DMS 273 (cell line): Measurements from ENCODE around the gene PPFIA1.
"Not testable (repeated sequence)": the region's sequence is repeated elsewhere in the genome, so short reads cannot be mapped to it uniquely, and the experiment has no call there.

Source experiments
- DNase-seq: peaks from one replicate; lab custom pipeline; 2025; ENCODE audit not compliant: unreplicated experiment; lab: John Stamatoyannopoulos, UW

Gene PPFIA1

DNA sequence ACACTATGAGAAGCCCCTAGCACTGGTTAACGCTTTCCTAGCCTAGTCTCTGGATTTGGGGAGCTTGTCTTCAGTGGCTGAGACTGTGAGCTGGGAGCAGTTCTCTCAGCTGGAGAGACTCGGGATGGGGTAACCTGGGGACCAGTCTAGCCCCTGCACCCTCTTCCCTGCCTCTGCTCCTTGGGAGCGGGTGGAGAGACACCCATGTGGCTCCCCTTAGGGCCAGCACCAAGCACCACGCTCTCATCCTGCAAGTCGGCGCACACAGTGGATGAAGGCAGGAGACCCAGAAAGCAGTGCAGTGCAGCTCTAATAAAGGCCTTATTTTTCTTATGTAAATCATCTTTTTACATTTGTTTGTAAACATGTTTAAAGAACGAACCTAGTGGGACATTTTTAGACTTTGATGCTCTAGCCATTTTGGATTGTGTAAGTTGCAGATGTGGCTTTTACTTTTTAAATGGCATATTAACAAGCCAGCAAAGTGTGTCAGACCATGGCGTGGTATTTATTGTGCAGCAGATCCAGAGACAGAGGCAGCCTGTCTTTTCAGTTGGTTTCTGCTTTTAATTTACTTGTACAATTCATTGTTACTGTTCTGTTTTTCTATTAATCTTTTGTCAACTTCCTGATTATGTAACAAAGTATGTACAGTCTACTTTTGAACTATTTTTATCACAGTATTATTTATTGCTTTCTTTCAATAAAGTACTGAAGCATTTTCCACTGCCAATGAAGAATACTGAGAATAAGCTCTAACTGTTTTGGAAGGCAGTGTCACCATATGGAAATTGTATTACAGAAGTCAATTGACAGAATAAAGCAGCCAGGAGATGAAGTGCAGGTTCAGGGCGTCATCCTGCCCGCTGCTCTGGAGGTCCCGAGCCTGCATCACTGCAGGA, 113.4 kb downstream of the PPFIA1 start:
- DNase-seq: no peak

- DNase-seq: no peak
These were observed 114.2 kb downstream of the PPFIA1 start for GRCh38 chr11:70384566-70385152.

GRCh38 chr11:70387564-70387963, 117.1 kb downstream of the PPFIA1 start:
- no peak for DNase-seq

- no peak for DNase-seq
These were observed 118.7 kb downstream of the PPFIA1 start for GRCh38 chr11:70389201-70389600.

- DNase-seq: not testable (repeated sequence)
These were observed 120.4 kb downstream of the PPFIA1 start for GRCh38 chr11:70390882-70391281.

DNA sequence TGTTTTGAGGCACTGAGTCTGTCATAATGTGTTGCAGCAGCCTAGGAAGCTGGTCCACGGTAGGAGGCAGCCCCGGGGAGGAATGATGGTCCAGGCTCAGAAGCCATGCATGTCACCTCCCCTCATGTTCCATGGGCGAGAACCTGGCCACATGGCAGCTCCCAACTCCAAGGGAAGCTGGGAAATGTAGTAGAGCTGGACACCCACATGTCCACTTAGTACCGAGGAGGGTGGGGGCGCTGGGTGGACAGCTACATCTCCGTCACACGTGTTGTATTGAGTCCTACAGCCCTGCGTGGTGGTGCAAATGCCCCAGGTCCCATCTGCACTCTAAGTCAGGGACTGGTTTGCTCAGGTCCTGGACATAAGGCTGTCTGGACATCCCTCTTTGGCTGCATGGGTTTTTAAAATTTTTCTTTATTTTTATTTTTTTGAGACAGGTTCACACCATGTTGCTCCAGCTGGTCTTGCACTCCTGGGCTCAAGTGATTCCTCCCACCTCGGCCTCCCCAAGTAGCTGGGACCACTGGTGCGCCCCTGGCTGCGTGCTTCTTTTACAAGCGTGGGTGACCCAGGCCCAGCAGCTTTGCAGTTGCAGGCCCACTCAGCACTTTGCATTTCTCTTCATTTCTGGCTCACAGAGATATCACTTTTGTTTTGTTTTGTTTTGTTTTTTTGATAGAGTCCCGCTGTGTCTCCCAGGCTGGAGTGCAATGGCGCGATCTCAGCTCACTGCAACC, 123.9 kb downstream of the PPFIA1 start:
- DNase-seq: no peak

DNA sequence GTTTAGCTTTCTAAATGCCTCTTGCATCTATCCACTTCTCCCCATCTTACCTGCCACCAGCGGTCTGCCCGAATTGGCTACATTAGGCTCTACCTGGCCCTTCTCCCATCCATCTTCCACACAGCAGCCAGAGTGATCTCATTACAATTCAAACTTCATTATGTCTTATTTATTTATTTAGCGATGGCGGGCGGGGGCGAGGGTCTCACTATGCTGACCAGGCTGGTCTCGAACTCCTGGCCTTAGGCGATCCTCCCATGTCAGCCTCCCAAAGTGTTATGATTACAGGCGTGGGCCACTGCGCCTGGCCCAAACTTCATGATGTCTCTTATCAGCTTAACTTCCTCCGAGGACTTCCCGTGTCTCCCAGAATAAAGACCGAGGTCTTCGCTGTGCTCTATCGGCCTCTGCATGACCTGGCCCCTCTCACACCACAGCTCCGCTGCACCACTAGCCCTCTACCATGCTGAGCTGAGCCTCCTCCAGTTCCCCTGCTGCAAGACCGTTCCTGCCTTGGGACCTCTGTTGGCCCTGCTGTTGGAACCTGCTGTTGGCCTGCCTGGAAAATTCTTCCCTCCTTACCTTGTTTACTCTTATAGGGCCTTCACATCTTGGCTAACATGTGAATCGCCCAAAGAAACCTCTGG, 127.0 kb downstream of the PPFIA1 start:
- DNase-seq: peak; percentile 61

- DNase-seq: peak; percentile 90
These were observed 127.7 kb downstream of the PPFIA1 start, which contains the start of gene CTTN for GRCh38 chr11:70397983-70398833. Gene CTTN (plus strand): TSS chr11:70398529. CDS start chr11:70407298, 8,769 bp downstream.

GRCh38 chr11:70398834-70399680, 128.6 kb downstream of the PPFIA1 start:
- DNase-seq: peak; percentile 24

DNA sequence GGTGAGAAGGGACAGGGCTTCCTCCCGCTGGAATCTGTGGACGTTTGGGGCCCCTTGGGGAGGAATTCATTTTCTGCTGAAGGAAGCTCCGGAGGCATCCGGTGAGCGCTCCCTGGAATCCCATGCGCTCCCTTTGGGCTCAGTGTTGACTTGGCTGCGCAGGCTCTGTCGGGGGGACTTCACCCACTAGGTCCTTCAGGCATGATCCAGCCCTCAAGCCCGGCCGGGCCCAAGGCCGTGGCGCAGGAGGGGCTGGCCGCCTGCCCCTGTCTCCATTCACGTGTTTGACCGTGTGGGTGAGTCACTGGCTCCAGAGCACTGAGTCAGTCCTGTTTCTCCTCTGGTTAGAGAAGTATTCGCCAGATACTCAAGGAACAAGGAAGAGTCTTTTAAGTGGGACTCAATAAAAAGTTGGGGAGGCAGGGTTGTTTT, 129.2 kb downstream of the PPFIA1 start:
- peak; percentile 24 for DNase-seq

- DNase-seq: peak; percentile 32
These were observed 130.2 kb downstream of the PPFIA1 start for GRCh38 chr11:70400643-70401042.

- no peak for DNase-seq
These were observed 131.5 kb downstream of the PPFIA1 start for GRCh38 chr11:70402016-70402415.

- no peak for DNase-seq
These were observed 132.2 kb downstream of the PPFIA1 start for GRCh38 chr11:70402685-70403084.

DNA sequence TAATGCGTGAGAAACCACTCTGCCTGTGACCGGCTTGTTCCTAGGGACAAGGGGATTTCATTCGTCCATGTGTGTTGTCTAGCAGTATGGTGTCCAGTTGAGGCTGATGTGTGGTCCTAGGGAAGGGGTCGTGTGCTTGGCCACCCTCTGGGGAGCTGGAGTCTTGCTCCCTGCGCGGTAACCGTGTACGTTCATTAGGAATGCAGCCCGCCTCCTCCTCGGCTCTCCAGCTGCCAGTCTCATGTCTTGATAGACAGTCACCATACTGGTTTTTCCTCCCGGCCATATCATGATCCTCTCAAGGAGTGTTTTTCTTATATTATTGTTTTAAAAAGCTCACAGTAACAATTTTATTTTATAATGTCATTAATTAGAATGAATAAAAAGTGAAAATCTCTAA, 133.8 kb downstream of the PPFIA1 start:
- no peak for DNase-seq

DNA sequence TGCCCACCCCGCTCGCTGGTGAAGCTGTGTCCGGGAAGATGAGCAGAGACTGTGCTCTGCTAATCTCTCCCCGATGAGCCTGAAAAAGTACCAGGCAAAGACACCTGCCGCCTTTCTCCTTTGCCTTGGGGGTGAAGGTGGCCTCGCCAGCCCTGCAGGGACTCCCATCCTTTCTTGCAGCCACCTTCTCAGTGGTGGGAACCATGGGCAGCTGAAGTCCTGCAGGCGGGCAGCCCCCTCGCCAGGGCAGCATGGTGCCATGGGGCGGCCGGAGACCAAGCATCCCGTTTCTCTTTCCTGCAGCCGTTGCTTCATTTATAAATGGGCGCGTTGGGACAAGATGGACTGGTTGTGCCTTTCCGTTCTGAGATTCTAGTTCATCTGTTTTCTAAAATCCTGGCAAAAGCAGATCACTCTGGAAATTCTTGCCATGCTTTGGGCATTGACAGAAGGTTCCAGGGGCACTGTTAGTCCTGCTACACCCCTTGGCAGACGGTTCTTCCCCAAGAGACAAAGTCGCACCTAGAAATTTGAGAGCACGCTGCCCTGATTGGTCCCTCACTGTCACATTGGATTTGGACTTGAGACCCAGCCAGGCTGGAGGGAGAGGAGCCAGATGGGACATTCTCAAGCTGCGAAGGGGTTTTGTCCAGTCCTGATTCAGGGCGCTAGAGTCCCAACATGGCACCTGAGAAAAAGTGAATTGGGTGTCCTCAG, 135.3 kb downstream of the PPFIA1 start:
- peak; percentile 64 for DNase-seq

DNA sequence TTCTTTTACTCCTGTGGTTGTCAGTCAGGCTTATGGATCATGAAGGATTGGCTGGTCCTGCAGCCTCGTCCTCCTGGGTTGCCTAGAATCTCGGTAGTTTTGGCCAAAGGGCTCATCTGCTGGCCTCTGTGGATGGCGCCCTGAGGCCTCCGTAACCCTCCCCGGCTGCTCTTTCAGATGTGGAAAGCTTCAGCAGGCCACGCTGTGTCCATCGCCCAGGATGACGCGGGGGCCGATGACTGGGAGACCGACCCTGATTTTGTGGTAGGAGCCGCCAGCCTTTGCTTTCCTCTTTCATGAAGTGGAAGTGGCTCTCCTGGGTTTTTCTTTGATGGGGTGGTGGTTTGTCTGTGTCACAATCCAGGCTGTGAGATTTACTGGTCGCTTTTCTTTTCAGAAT, 136.6 kb downstream of the PPFIA1 start:
- DNase-seq: no peak

DNA sequence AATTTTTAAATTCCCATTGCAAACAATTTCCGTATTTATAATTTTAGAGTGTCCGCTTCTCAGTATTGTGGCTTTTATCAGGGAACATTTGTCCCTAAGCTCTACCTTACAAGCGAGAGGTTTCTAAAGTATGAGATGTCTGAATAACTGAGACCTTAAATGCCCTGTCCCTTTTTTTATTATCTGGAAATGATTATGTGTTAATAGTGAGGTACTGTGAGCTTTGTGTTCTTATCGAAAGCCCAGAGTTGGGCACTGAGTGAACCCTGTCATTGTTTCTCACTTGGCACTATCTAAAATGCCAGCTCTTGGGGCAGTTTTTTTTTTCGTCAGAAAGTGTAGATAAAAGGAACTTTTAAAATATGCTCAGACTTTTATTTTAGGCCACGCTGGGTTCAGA, 137.3 kb downstream of the PPFIA1 start:
- no peak for DNase-seq

GRCh38 chr11:70408326-70408725, 137.8 kb downstream of the PPFIA1 start:
- not testable (repeated sequence) for DNase-seq

DNA sequence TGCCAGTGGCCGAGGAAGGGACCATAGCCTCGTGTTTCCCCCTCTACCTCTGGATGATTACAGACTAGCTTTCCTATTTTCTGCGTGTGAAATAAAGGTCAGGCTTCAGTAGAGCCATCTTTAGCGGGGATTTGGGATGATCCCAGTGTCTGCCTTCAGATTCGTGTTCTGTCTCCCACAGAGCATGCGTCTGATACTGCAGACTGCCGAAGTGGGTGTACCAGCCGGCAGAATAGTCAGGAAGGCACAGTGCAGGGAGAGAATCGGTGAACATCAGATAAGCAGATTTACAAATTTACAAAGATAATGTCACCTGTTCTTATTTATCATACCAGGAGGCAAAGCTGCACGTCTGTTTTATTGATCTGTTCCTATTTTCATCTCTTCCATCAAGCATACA, 138.9 kb downstream of the PPFIA1 start:
- no peak for DNase-seq
